Measurements from ENCODE around the gene GFER. TPM values are rescaled to one million over a fixed set of nuclear protein-coding genes. Genes with fewer than 3 reads are reported as not detected.

The GFER gene
- total and polyA plus RNA-seq, 2 donors (not counting 1 experiment from before 2014, with no cell fraction given), result 15.6 to 30.4 TPM

DNA sequence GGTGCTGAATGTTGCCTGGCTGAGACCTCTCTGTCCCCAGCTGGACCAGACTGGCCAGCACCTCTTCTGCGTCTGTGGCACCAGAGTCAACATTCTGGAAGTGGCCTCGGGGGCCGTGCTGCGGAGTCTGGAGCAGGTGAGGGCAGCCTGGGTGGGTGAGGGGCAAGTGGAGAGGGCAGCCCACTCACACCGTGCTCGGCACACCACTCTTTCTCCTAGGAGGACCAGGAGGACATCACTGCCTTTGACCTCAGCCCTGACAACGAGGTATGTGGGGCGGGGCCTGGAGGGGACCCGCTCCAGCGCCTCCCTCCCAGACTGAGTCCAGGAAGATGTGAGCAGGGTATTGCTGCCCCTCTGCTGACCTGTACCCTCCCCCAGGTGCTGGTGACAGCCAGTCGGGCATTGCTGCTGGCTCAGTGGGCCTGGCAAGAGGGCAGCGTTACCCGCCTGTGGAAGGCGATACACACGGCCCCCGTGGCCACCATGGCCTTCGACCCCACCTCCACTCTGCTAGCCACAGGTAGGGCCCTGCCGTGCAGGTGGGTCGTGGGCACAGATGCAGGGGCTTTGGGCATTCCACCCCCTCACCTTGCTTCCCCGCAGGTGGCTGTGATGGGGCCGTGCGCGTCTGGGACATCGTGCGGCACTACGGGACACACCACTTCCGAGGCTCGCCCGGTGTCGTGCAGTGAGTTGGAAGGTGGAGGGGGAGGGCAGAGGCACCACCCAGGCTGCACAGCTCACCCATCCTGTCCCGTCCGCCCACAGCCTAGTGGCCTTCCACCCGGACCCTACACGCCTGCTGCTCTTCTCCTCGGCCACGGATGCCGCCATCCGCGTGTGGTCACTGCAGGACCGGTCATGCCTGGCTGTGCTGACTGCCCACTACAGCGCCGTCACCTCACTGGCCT, 9.6 kb upstream of the GFER start:
- no peak for DNase-seq

More for the DNA sequence above, 9.6 kb upstream of the GFER start:
- peaks cover 48% of the 10 kb centered on the region for H4K20me1 ChIP-seq (ENCODE audit: control insufficient read depth, insufficient read depth, low read length, poor library complexity, severe bottlenecking)
- no peaks in the 10 kb centered on the region for H3K27me3 Mint-ChIP-seq
- peaks cover 40% of the 10 kb centered on the region for H3K79me2 ChIP-seq (ENCODE audit: control insufficient read depth, insufficient read depth, low read length)
- H3K4me2 ChIP-seq (replicated peaks; ENCODE audit: low read depth, low read length, poor library complexity, severe bottlenecking), result no peak overlapping the region
- H3K27me3 ChIP-seq (replicated peaks in 1 of 4; ENCODE audit: control extremely low read depth in 1 of 4, control insufficient read depth in 3 of 4, insufficient read depth in 4 of 4, low read length in 3 of 4), result peaks cover 0 to 30% (median 1%) of the 10 kb centered on the region in 4 experiments
- H3K27ac Mint-ChIP-seq, result no peak overlapping the region
- peaks cover 9 to 20% of the 10 kb centered on the region in 2 donors for H3K4me1 ChIP-seq (ENCODE audit: control insufficient read depth in 2 of 2, insufficient read depth in 2 of 2, low read length in 2 of 2)
- ChIA-PET POLR2A (interaction anchor here (1.1 kb wide), 1 partner anchor 10 kb away, joined by 4 read pairs; the partner anchor contains the start of gene RPS2), CTCF (interaction anchor here (1.4 kb wide), 1 partner anchor 10 kb away, joined by 4 read pairs; the partner anchor contains the start of gene GFER)
- H3K4me3 ChIP-seq (ENCODE audit: control extremely low read depth in 1 of 5, extremely low read depth in 1 of 5, insufficient read depth in 1 of 5, low read depth in 2 of 5, low read length in 4 of 5), result no peak overlapping the region
- peak overlapping the region; percentile 47 for H3K4me3 Mint-ChIP-seq
- ATAC-seq (ENCODE audit: low read depth), result no peak
- no peaks in the 10 kb centered on the region for H3K9me3 Mint-ChIP-seq (ENCODE audit: insufficient read depth)
- peaks cover 0 to 42% of the 10 kb centered on the region in 2 experiments for H3K36me3 ChIP-seq (replicated peaks in 1 of 2; ENCODE audit: control extremely low read depth in 1 of 2, control insufficient read depth in 1 of 2, extremely low read depth in 1 of 2, insufficient read depth in 2 of 2, low read length in 1 of 2)
- WGBS (ENCODE audit: insufficient coverage), result 98% methylated on average over 40 of the region's 42 CpGs
- H3K4me1 Mint-ChIP-seq, result peaks cover 21% of the 10 kb centered on the region
- H3K9ac ChIP-seq (ENCODE audit: low read length), result no peak overlapping the region
- TF ChIP-seq, protein P1, sequence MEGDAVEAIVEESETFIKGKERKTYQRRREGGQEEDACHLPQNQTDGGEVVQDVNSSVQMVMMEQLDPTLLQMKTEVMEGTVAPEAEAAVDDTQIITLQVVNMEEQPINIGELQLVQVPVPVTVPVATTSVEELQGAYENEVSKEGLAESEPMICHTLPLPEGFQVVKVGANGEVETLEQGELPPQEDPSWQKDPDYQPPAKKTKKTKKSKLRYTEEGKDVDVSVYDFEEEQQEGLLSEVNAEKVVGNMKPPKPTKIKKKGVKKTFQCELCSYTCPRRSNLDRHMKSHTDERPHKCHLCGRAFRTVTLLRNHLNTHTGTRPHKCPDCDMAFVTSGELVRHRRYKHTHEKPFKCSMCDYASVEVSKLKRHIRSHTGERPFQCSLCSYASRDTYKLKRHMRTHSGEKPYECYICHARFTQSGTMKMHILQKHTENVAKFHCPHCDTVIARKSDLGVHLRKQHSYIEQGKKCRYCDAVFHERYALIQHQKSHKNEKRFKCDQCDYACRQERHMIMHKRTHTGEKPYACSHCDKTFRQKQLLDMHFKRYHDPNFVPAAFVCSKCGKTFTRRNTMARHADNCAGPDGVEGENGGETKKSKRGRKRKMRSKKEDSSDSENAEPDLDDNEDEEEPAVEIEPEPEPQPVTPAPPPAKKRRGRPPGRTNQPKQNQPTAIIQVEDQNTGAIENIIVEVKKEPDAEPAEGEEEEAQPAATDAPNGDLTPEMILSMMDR (IDR thresholded peaks at IDR 0.05), result no peak
- no peak for TF ChIP-seq EZH2 (IDR thresholded peaks at IDR 0.05; ENCODE audit: borderline replicate concordance, insufficient read depth, low read depth, low read length, poor library complexity, severe bottlenecking)
- intact Hi-C loops (cut with micrococcal nuclease), result loop anchor here (5.0 kb wide), 1 partner anchor 267 kb away; the partner anchor contains the start of gene MAPK8IP3
- no peak overlapping the region for H2AFZ ChIP-seq (ENCODE audit: insufficient read depth, low read depth, low read length, poor library complexity, severe bottlenecking)
- no peak overlapping the region for H3K27ac ChIP-seq (ENCODE audit: low read length in 2 of 2)
- peaks cover 0 to 4% (median 0%) of the 10 kb centered on the region in 3 donors for H3K9me3 ChIP-seq (ENCODE audit: control extremely low read depth in 1 of 3, control insufficient read depth in 2 of 3, insufficient read depth in 1 of 3, low read length in 2 of 3)
